ENCODE data around the gene TRMT2B. TPM values are rescaled to one million over a fixed set of nuclear protein-coding genes. Genes with fewer than 3 reads are reported as not detected.

Gene TRMT2B
- 11.2 and 13.0 TPM in 2 replicates for total RNA-seq (2016; rRNA removed; fragmentation: Illumina TruSeq; extraction: Trizol)
- 3.7 and 4.7 TPM in 2 replicates for total RNA-seq (2016; cell fraction: cytosol; rRNA removed; fragmentation: Illumina TruSeq; extraction: Trizol; ENCODE audit: low read depth)
- total RNA-seq (2016; cell fraction: insoluble cytoplasmic fraction; rRNA removed; fragmentation: Illumina TruSeq; extraction: Trizol) = 12.2 and 13.9 TPM in 2 replicates
- total RNA-seq (2016; cell fraction: membrane; rRNA removed; fragmentation: Illumina TruSeq; extraction: Trizol) = 9.2 TPM in 2 replicates
- 8.1 and 10.3 TPM in 2 replicates for total RNA-seq (2016; cell fraction: nucleus; rRNA removed; fragmentation: Illumina TruSeq; extraction: Trizol)
- polyA plus RNA-seq (2011; rRNA removed) = 6.7 and 7.0 TPM in 2 replicates
- 4.7 and 6.5 TPM in 2 replicates for polyA plus RNA-seq (2011; cell fraction: cytosol; rRNA removed)
- 7.6 and 9.1 TPM in 2 replicates for polyA plus RNA-seq (2011; cell fraction: nucleus; rRNA removed)
- polyA plus RNA-seq (2012) = 4.7 and 5.6 TPM in 2 replicates
- polyA plus RNA-seq (2016; cell fraction: cytosol; fragmentation: Illumina TruSeq; extraction: Trizol; ENCODE audit: low read depth) = 1.4 and 1.9 TPM in 2 replicates
- 9.6 and 10.2 TPM in 2 replicates for polyA plus RNA-seq (2016; cell fraction: insoluble cytoplasmic fraction; fragmentation: Illumina TruSeq; extraction: Trizol; ENCODE audit: low read depth)
- polyA plus RNA-seq (2016; cell fraction: membrane; fragmentation: Illumina TruSeq; extraction: Trizol; ENCODE audit: low read depth) = 4.6 and 5.0 TPM in 2 replicates
- polyA plus RNA-seq (2016; cell fraction: nucleus; fragmentation: Illumina TruSeq; extraction: Trizol; ENCODE audit: insufficient read depth, low read depth) = 11.0 and 11.6 TPM in 2 replicates
- polyA minus RNA-seq (2011; rRNA and poly(A)+ RNA removed; ENCODE audit: low replicate concordance) = 10.4 and 30.4 TPM in 2 replicates
- 4.7 and 7.3 TPM in 2 replicates for polyA minus RNA-seq (2011; cell fraction: cytosol; rRNA and poly(A)+ RNA removed)
- 11.9 and 12.4 TPM in 2 replicates for polyA minus RNA-seq (2011; cell fraction: nucleus; rRNA and poly(A)+ RNA removed)
- Bru-seq, nascent RNA = percentile 50 among the genes with signal in this experiment
- percentile 54 among the genes with signal in this experiment for BruChase-seq, experiment 1, labeled RNA remaining after a 6-hour chase
- percentile 60 among the genes with signal in this experiment for BruChase-seq, experiment 2, labeled RNA remaining after a 2-hour chase
- long read RNA-seq, experiment 1, partial matches to known transcripts = 0 of 4 reads
- long read RNA-seq, experiment 1, other reads (novel, unspliced or antisense) = 4 of 4 reads
- long read RNA-seq, experiment 2, partial matches to known transcripts = 1 of 13 reads
- long read RNA-seq, experiment 2, other reads (novel, unspliced or antisense) = 12 of 13 reads

DNA sequence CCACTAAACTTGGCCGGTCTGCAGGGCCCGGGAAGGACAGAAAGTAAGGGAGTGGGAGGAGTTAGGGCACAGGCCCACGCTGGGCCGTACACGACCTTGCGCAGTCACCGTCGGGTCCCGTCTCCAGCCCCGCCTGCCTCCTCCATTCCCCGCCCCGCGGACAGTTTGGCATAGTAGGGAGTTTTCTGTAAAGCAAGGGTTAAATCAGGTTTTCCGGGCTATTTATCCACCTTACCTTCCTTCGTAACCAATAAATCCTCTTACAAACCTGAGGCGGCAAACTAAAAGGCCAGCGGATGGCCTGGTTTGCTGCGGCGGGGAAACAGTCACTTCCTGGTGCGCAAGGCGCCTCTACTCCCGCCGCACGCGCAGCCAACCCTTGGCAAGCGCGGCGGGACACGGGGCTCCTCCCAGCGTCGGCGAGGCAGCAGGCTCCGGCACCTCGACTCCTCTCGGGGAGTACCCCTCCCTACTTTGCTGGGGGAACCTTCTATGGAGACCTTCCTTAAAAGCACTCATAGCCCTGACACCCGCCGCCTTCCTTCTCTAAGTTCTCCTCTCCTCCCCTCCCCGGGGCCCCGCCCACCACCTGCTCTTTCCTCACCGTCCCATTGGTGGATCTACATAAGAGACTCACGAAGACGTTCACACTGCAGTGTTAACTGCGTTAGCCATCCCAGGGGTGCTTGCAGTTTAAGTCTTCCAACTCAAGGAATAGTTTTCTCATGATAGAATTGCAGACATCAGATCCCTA, at the start of gene TRMT2B:
Gene TRMT2B, minus strand, starts transcription at position 563 of the 754 bp plus-strand sequence. CDS start 9,822 bp downstream, outside the sequence.
- peak within 1 kb of the TSS; percentile 59 to 74 (median 62) for H3K4me3 ChIP-seq (replicated peaks in 1 of 3; ENCODE audit: insufficient read depth in 1 of 3, low read depth in 2 of 3, low read length in 3 of 3)
- H3K9ac ChIP-seq (ENCODE audit: insufficient read depth, low read depth, low read length) = peak within 1 kb of the TSS; percentile 81
- DNase-seq (ENCODE audit: low spot score) = peak; percentile 35
- peak within 1 kb of the TSS; percentile 65 for H3K27ac ChIP-seq (ENCODE audit: extremely low read length, insufficient read depth, low read length)
- WGBS (ENCODE audit: low lambda C conversion rate) = 2% methylated on average over 12 of the region's 43 CpGs
- H4K20me1 ChIP-seq (ENCODE audit: insufficient read depth, low read length) = no peaks in the 10 kb centered on the region
- TSS peak; percentile 78 for BruUV-seq (replicated peaks)
- no peaks in the 10 kb centered on the region for H3K4me1 ChIP-seq (ENCODE audit: insufficient read depth, low read length)
- POLR2A ChIA-PET = no interaction called here
- H3K27me3 ChIP-seq (ENCODE audit: control insufficient read depth in 1 of 2, insufficient read depth in 2 of 2, low read length in 2 of 2) = no peaks in the 10 kb centered on the region
- H3K36me3 ChIP-seq (replicated peaks in 1 of 2; ENCODE audit: control insufficient read depth in 1 of 2, insufficient read depth in 2 of 2, low read length in 2 of 2) = no peaks in the 10 kb centered on the region
- no peaks in the 10 kb centered on the region for H3K79me2 ChIP-seq (ENCODE audit: insufficient read depth, low read length)
- peak; percentile 96 for ATAC-seq
- CTCF ChIA-PET (ENCODE audit: low intra/inter-chr PET ratio, low total read pairs) = no interaction called here
- H3K9me3 ChIP-seq (ENCODE audit: low read length) = no peaks in the 10 kb centered on the region
- in situ Hi-C loops (cut with HindIII; ENCODE audit: extremely low pct_ligation_motif_present, low pct_unique_long_range_greater_than_20kb) = no loop called here
- H2AFZ ChIP-seq (ENCODE audit: low read length) = peak within 1 kb of the TSS; percentile 78
- intact Hi-C loops (cut with micrococcal nuclease; ENCODE audit: unreplicated experiment) = no loop called here
- peak within 1 kb of the TSS; percentile 87 for H3K4me2 ChIP-seq (ENCODE audit: low read depth, low read length)
- no peak for FAIRE-seq
- TF ChIP-seq ZNF234 (CRISPR knock-in tag; conservative IDR thresholded peaks at IDR 0.05) = no peak
- no peak for TF ChIP-seq HOXA7 (CRISPR knock-in tag; IDR thresholded peaks at IDR 0.05)
- no peak; the same call in 1 of the 2 replicates for TF ChIP-seq MXD1 (CRISPR knock-in tag; IDR thresholded peaks at IDR 0.05)
- no peak for TF ChIP-seq TBL1XR1 (IDR thresholded peaks at IDR 0.05; ENCODE audit: borderline replicate concordance, low read length, partially characterized antibody)
- no peak for TF ChIP-seq CHD4 (IDR thresholded peaks at IDR 0.05; ENCODE audit: borderline replicate concordance, low read length)
- TF ChIP-seq TAF1 (CRISPR knock-in tag; IDR thresholded peaks at IDR 0.05) = peak; percentile 34
- no peak for TF ChIP-seq ZBTB3 (CRISPR knock-in tag; IDR thresholded peaks at IDR 0.05; ENCODE audit: borderline replicate concordance, low read depth)
- TF ChIP-seq, protein P1, sequence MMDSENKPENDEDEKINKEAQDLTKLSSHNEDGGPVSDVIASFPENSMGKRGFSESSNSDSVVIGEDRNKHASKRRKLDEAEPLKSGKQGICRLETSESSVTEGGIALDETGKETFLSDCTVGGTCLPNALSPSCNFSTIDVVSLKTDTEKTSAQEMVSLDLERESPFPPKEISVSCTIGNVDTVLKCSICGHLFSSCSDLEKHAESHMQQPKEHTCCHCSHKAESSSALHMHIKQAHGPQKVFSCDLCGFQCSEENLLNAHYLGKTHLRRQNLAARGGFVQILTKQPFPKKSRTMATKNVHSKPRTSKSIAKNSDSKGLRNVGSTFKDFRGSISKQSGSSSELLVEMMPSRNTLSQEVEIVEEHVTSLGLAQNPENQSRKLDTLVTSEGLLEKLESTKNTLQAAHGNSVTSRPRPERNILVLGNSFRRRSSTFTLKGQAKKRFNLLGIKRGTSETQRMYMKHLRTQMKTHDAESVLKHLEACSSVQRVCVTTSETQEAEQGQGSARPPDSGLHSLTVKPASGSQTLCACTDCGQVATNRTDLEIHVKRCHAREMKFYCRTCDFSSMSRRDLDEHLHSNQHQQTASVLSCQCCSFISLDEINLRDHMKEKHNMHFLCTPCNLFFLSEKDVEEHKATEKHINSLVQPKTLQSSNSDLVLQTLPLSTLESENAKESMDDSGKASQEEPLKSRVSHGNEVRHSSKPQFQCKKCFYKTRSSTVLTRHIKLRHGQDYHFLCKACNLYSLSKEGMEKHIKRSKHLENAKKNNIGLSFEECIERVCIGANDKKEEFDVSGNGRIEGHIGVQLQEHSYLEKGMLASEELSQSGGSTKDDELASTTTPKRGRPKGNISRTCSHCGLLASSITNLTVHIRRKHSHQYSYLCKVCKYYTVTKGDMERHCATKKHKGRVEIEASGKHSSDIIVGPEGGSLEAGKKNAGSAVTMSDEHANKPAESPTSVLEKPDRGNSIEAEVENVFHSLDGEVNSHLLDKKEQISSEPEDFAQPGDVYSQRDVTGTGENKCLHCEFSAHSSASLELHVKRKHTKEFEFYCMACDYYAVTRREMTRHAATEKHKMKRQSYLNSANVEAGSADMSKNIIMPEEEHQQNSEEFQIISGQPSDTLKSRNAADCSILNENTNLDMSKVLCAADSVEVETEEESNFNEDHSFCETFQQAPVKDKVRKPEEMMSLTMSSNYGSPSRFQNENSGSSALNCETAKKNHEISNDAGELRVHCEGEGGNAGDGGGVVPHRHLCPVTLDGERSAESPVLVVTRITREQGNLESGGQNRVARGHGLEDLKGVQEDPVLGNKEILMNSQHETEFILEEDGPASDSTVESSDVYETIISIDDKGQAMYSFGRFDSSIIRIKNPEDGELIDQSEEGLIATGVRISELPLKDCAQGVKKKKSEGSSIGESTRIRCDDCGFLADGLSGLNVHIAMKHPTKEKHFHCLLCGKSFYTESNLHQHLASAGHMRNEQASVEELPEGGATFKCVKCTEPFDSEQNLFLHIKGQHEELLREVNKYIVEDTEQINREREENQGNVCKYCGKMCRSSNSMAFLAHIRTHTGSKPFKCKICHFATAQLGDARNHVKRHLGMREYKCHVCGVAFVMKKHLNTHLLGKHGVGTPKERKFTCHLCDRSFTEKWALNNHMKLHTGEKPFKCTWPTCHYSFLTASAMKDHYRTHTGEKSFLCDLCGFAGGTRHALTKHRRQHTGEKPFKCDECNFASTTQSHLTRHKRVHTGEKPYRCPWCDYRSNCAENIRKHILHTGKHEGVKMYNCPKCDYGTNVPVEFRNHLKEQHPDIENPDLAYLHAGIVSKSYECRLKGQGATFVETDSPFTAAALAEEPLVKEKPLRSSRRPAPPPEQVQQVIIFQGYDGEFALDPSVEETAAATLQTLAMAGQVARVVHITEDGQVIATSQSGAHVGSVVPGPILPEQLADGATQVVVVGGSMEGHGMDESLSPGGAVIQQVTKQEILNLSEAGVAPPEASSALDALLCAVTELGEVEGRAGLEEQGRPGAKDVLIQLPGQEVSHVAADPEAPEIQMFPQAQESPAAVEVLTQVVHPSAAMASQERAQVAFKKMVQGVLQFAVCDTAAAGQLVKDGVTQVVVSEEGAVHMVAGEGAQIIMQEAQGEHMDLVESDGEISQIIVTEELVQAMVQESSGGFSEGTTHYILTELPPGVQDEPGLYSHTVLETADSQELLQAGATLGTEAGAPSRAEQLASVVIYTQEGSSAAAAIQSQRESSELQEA (CRISPR knock-in tag; IDR thresholded peaks at IDR 0.05; ENCODE audit: not compliant biosample characterization) = no peak
